ENCODE data around the gene KDELR3.

DNA sequence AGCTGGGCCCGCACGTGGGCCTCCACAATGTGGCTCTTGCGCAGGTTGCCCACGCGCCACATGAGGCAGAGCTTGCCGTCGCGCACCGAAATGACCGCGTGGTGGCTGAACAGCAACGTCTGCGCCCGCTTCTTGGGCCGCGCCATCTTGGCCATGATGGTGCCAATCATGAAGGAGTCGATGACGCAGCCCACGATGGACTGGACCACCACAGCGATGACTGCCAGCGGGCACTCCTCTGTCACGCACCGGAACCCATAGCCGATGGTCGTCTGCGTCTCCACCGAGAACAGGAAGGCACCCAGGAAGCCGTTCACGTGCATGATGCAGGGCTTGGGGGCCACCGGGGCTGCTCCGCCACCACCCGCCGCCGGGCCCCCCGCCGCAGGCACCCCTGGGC is 40.4 kb upstream of the KDELR3 start:
- TF ChIP-seq, protein P1, sequence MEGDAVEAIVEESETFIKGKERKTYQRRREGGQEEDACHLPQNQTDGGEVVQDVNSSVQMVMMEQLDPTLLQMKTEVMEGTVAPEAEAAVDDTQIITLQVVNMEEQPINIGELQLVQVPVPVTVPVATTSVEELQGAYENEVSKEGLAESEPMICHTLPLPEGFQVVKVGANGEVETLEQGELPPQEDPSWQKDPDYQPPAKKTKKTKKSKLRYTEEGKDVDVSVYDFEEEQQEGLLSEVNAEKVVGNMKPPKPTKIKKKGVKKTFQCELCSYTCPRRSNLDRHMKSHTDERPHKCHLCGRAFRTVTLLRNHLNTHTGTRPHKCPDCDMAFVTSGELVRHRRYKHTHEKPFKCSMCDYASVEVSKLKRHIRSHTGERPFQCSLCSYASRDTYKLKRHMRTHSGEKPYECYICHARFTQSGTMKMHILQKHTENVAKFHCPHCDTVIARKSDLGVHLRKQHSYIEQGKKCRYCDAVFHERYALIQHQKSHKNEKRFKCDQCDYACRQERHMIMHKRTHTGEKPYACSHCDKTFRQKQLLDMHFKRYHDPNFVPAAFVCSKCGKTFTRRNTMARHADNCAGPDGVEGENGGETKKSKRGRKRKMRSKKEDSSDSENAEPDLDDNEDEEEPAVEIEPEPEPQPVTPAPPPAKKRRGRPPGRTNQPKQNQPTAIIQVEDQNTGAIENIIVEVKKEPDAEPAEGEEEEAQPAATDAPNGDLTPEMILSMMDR (conservative IDR thresholded peaks at IDR 0.05 in 1 of 2, IDR thresholded peaks at IDR 0.05 in 1 of 2; ENCODE audit: low read depth in 1 of 2, low read length in 2 of 2) = no peak
- no peak for TF ChIP-seq EZH2 (IDR thresholded peaks at IDR 0.05; ENCODE audit: low read length, missing control alignments)

Data from fibroblast of lung (primary cell).